Vagina (tissue), 2 donors: ENCODE data around the gene SLC6A6.

Experiments used
- POLR2A ChIP-seq, 2 donors: fragments of 450-650 bp; IDR thresholded peaks; one replicate each; pipeline ENCODE4 v1.6.1; 2017; ENCODE audit warnings: antibody characterized with exemption in 2 of 2, mild to moderate bottlenecking in 2 of 2, moderate library complexity in 2 of 2
- POLR2AphosphoS5 ChIP-seq, 2 donors: sonication (generic); formaldehyde crosslinking; IDR thresholded peaks; one replicate each; pipeline ENCODE4 v1.9.0; 2017; ENCODE audit warnings: antibody characterized with exemption in 2 of 2, mild to moderate bottlenecking in 2 of 2, low read depth in 1 of 2; ENCODE audit not compliant: insufficient read depth in 1 of 2

DNA sequence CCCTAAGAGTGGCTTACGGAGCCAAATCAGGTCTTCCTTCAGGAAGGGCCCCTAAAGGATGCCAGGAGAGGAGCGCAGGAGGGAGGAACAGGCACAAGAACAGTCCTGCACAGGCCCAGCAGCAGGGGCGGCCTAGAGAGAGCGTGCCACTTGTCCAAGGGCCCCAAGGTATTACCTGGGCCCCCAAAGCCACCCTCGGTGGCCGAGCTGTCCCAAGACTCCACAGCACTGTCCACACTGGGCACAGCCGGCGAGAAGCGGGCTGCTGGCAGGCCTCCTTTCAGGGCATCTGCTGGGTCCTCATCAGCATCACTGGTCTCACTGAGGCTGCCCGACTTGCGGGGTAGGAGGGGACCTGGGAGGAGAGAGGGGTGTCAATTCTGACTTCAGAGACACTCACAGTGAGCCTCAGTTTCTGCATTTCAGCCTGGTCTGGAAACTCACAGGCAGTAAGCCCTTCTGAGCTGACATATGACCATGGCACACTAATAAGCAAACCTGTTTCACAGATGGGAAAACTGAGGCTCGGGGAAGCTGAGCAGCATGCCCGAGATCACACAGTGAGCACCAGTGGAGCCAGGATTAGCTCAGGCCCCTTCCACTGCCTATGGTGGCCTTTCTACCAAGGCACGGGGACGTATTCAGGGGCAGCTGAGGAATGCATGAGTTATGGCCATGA is 104.4 kb downstream of the SLC6A6 start:
- TF ChIP-seq POLR2AphosphoS5 (IDR thresholded peaks at IDR 0.05; ENCODE audit: insufficient read depth in 1 of 2, low read depth in 1 of 2) (no peak), POLR2A (IDR thresholded peaks at IDR 0.05) (no peak)
